Ishikawa (cell line): ENCODE data around the gene PIK3IP1.

Source experiments
- CEBPB ChIP-seq: IDR thresholded peaks from 2 replicates; pipeline ENCODE4 v1.6.1; 2012
- CREB1 ChIP-seq: IDR thresholded peaks from 2 replicates; pipeline ENCODE4 v1.6.1; 2012; ENCODE audit warnings: low read depth
- EGR1 ChIP-seq: IDR thresholded peaks from 2 replicates; pipeline ENCODE4 v1.6.1; 2012
- EP300 ChIP-seq: IDR thresholded peaks from 2 replicates; pipeline ENCODE4 v1.6.1; 2012; ENCODE audit warnings: borderline replicate concordance
- MAX ChIP-seq: IDR thresholded peaks from 2 replicates; pipeline ENCODE4 v1.6.1; 2012
- NFIC ChIP-seq: IDR thresholded peaks from 2 replicates; pipeline ENCODE4 v1.6.1; 2012
- RAD21 ChIP-seq: IDR thresholded peaks from 2 replicates; pipeline ENCODE4 v1.6.1; 2012; ENCODE audit warnings: low read depth
- REST ChIP-seq: IDR thresholded peaks from 2 replicates; pipeline ENCODE4 v1.6.1; 2012; ENCODE audit warnings: low read depth, mild to moderate bottlenecking
- TAF1 ChIP-seq: IDR thresholded peaks from 2 replicates; pipeline ENCODE4 v1.6.1; 2012; ENCODE audit warnings: low read depth, mild to moderate bottlenecking
- TEAD4 ChIP-seq: IDR thresholded peaks from 2 replicates; pipeline ENCODE4 v1.6.1; 2012
- USF1 ChIP-seq: IDR thresholded peaks from 2 replicates; pipeline ENCODE4 v1.6.1; 2012
- YY1 ChIP-seq: IDR thresholded peaks from 2 replicates; pipeline ENCODE4 v1.6.1; 2012; ENCODE audit warnings: low read depth

- TF ChIP-seq EP300 (no peak), TEAD4 (no peak), TAF1 (no peak), MAX (no peak), NFIC (no peak), RAD21 (no peak), REST (no peak), EGR1 (no peak), YY1 (no peak), CEBPB (no peak), CREB1 (no peak), USF1 (no peak)
These were observed 630 bp downstream of the PIK3IP1 start for GRCh38 chr22:31291481-31292235.
